Measurements from ENCODE around the gene TMA16.

The TMA16 gene

GRCh38 chr4:163470391-163470790 is 24.1 kb upstream of the TMA16 start:
- no peak for DNase-seq (ENCODE audit: low read depth)
- TF ChIP-seq, protein P1, sequence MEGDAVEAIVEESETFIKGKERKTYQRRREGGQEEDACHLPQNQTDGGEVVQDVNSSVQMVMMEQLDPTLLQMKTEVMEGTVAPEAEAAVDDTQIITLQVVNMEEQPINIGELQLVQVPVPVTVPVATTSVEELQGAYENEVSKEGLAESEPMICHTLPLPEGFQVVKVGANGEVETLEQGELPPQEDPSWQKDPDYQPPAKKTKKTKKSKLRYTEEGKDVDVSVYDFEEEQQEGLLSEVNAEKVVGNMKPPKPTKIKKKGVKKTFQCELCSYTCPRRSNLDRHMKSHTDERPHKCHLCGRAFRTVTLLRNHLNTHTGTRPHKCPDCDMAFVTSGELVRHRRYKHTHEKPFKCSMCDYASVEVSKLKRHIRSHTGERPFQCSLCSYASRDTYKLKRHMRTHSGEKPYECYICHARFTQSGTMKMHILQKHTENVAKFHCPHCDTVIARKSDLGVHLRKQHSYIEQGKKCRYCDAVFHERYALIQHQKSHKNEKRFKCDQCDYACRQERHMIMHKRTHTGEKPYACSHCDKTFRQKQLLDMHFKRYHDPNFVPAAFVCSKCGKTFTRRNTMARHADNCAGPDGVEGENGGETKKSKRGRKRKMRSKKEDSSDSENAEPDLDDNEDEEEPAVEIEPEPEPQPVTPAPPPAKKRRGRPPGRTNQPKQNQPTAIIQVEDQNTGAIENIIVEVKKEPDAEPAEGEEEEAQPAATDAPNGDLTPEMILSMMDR (conservative IDR thresholded peaks at IDR 0.05; ENCODE audit: control insufficient read depth, insufficient read depth, low read depth, low read length) = no peak
- H3K4me3 ChIP-seq (ENCODE audit: control insufficient read depth, low read depth, low read length) = no peak overlapping the region

- TF ChIP-seq, protein P1 (conservative IDR thresholded peaks at IDR 0.05; ENCODE audit: control insufficient read depth, insufficient read depth, low read depth, low read length) = no peak
- no peak for DNase-seq (ENCODE audit: low read depth)
- H3K4me3 ChIP-seq (ENCODE audit: control insufficient read depth, low read depth, low read length) = no peak overlapping the region
Measured at GRCh38 chr4:163473130-163473529, 21.4 kb upstream of the TMA16 start.

DNA sequence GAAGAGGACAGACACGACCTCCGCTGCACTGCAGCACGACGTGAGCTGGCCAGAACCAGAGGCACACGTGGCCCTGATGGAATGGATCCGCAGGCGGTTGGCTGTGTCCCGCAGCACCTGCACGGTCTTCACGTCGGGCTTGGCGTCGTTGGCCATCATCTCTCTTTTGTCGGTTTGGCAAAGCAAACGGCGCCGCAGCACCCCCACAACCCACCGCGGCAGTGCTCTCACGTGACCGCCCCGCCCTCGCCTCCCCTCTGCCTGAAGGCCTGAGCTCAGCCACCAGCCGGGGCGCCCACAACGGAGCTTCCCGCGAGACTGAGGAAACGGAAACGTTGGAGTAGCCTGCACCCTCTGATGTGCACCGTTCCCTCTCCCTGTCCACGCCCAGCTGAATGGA is 20.9 kb upstream of the TMA16 start, which contains the start of gene TKTL2:
Gene TKTL2 (minus strand): TSS at position 179 of the 400 bp plus-strand sequence. CDS start 20 bp downstream, at position 159.
- TF ChIP-seq, protein P1 (conservative IDR thresholded peaks at IDR 0.05; ENCODE audit: control insufficient read depth, insufficient read depth, low read depth, low read length) = no peak
- H3K4me3 ChIP-seq (ENCODE audit: control insufficient read depth, low read depth, low read length) = no peak within 1 kb of the TSS
- no peak for DNase-seq (ENCODE audit: low read depth)

DNA sequence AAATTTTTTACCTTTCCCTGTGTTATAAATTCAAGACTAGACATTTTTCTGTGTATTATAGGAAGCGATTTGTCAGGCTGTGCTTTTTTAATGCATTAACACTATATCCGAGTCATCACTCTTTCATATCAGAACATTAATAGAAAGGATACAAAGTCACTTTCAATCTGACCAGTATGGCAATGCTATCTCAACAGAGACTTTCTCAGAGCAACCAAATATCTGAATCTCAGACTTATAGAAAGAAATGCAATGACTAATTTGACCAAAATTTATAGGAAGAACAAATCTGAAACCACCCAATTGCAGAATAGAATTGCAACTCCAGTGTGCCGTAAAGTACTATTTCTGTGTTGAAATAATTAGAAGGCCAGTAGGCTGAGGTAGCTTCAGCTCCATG is 20.5 kb upstream of the TMA16 start:
- H3K4me3 ChIP-seq (ENCODE audit: control insufficient read depth, low read depth, low read length) = no peak overlapping the region
- TF ChIP-seq, protein P1 (conservative IDR thresholded peaks at IDR 0.05; ENCODE audit: control insufficient read depth, insufficient read depth, low read depth, low read length) = no peak
- DNase-seq (ENCODE audit: low read depth) = no peak

- no peak for DNase-seq (ENCODE audit: low read depth)
Measured at GRCh38 chr4:163476761-163477438, 17.6 kb upstream of the TMA16 start.

GRCh38 chr4:163482190-163482589 is 12.3 kb upstream of the TMA16 start:
- no peak overlapping the region for H3K4me3 ChIP-seq (ENCODE audit: control insufficient read depth, low read depth, low read length)
- no peak for DNase-seq (ENCODE audit: low read depth)
- TF ChIP-seq, protein P1 (conservative IDR thresholded peaks at IDR 0.05; ENCODE audit: control insufficient read depth, insufficient read depth, low read depth, low read length) = no peak

More at GRCh38 chr4:163476761-163477438, 17.6 kb upstream of the TMA16 start:
- H3K4me3 ChIP-seq (ENCODE audit: control insufficient read depth, low read depth, low read length) = no peak overlapping the region
- TF ChIP-seq, protein P1 (conservative IDR thresholded peaks at IDR 0.05; ENCODE audit: control insufficient read depth, insufficient read depth, low read depth, low read length) = no peak
